A673 (cell line): ENCODE results near the gene MORN5. TPM values are rescaled to one million over a fixed set of nuclear protein-coding genes. Genes with fewer than 3 reads are reported as not detected.
A peak's percentile ranks its signal among the peaks of the same experiment; 100 is the strongest.

Experiments used
- BruUV-seq: library from RNA; stranded (reverse); fragments of 400-500 nt; replicated peaks from 2 replicates; lab custom pipeline; 2021; lab: Mats Ljungman, UMichigan
- CTCF ChIA-PET: fragments of 300-600 bp; sonication (Branson Sonifier 250); formaldehyde crosslinking; loops from one replicate; lab custom pipeline; 2022; ENCODE audit warnings: antibody characterized with exemption; lab: Charles Lee
- POLR2A ChIA-PET: fragments of 300-600 bp; sonication (Branson Sonifier 250); formaldehyde crosslinking; loops from one replicate; lab custom pipeline; 2022; ENCODE audit warnings: antibody characterized with exemption; ENCODE audit not compliant: low non-redundant PET; lab: Charles Lee
- DNase-seq: peaks from one replicate; pipeline ENCODE4 v3.0.0-alpha.2; 2015; ENCODE audit warnings: low spot score
- H3K27ac ChIP-seq: fragments of 200-600 bp; sonication (generic); 2 replicates; pipeline ENCODE4 v1.5.1; 2016; ENCODE audit warnings: mixed run types, low read depth, mild to moderate bottlenecking, mixed read lengths, antibody characterized with exemption, low read length; ENCODE audit not compliant: poor library complexity, severe bottlenecking
- H3K27me3 ChIP-seq: fragments of 200-600 bp; sonication (generic); replicated peaks from 2 replicates; pipeline ENCODE4 v1.6.1; 2017; ENCODE audit warnings: mixed run types, low read depth, mild to moderate bottlenecking, mixed read lengths, antibody characterized with exemption, low read length; ENCODE audit not compliant: insufficient read depth, poor library complexity
- H3K36me3 ChIP-seq: fragments of 200-600 bp; sonication (generic); 2 replicates; pipeline ENCODE4 v1.6.1; 2016; ENCODE audit warnings: mixed run types, mild to moderate bottlenecking, mixed read lengths, antibody characterized with exemption, low read length; ENCODE audit not compliant: insufficient read depth, poor library complexity, severe bottlenecking
- H3K4me1 ChIP-seq: fragments of 200-600 bp; sonication (generic); 2 replicates; pipeline ENCODE4 v1.6.1; 2017; ENCODE audit warnings: mixed run types, mild to moderate bottlenecking, mixed read lengths, antibody characterized with exemption, low read length; ENCODE audit not compliant: insufficient read depth, poor library complexity, severe bottlenecking
- H3K4me3 ChIP-seq: fragments of 200-600 bp; sonication (generic); 2 replicates; pipeline ENCODE4 v1.5.1; 2016; ENCODE audit warnings: low read depth, mixed run types, mild to moderate bottlenecking, mixed read lengths, low read length; ENCODE audit not compliant: poor library complexity, severe bottlenecking
- H3K9me3 ChIP-seq: fragments of 200-600 bp; sonication (generic); 2 replicates; pipeline ENCODE4 v1.6.1; 2016; ENCODE audit warnings: mixed run types, low read depth, mild to moderate bottlenecking, mixed read lengths, antibody characterized with exemption, low read length; ENCODE audit not compliant: poor library complexity, severe bottlenecking
- EZH2 ChIP-seq: fragments of 200-600 bp; sonication (generic); IDR thresholded peaks from 2 replicates; pipeline ENCODE4 v1.6.1; 2017; ENCODE audit warnings: borderline replicate concordance, low read depth, mild to moderate bottlenecking, mixed read lengths, antibody characterized with exemption, low read length; ENCODE audit not compliant: poor library complexity, severe bottlenecking
- intact Hi-C: fragments of 100-400 bp; cut with micrococcal nuclease; formaldehyde crosslinking; loops from one replicate; pipeline ENCODE4 v1.10.0; 2022; ENCODE audit not compliant: unreplicated experiment
- total RNA-seq: library from RNA; stranded (reverse); gene quantifications from 2 replicates; pipeline ENCODE4 v1.2.3, GENCODE V29; 2021
- TF ChIP-seq, protein P1 (sequence below): fragments of 300-800, 200-600 bp; sonication (generic); conservative IDR thresholded peaks from 2 replicates; pipeline ENCODE4 v1.5.1; 2017; ENCODE audit warnings: low read depth, mild to moderate bottlenecking, antibody characterized with exemption, low read length, moderate library complexity, mixed read lengths

Gene MORN5
- total RNA-seq, 1 experiment from 2014 or later = not detected

GRCh38 chr9:122212473-122213004 lies 52.8 kb downstream of the MORN5 start:
- DNase-seq = no peak
- TF ChIP-seq, protein P1, sequence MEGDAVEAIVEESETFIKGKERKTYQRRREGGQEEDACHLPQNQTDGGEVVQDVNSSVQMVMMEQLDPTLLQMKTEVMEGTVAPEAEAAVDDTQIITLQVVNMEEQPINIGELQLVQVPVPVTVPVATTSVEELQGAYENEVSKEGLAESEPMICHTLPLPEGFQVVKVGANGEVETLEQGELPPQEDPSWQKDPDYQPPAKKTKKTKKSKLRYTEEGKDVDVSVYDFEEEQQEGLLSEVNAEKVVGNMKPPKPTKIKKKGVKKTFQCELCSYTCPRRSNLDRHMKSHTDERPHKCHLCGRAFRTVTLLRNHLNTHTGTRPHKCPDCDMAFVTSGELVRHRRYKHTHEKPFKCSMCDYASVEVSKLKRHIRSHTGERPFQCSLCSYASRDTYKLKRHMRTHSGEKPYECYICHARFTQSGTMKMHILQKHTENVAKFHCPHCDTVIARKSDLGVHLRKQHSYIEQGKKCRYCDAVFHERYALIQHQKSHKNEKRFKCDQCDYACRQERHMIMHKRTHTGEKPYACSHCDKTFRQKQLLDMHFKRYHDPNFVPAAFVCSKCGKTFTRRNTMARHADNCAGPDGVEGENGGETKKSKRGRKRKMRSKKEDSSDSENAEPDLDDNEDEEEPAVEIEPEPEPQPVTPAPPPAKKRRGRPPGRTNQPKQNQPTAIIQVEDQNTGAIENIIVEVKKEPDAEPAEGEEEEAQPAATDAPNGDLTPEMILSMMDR = no peak
- TF ChIP-seq EZH2 = no peak
- Histone ChIP-seq H3K27ac (no peak overlapping the region), H3K4me1 (peaks cover 8% of the 10 kb centered on the region), H3K9me3 (no peaks in the 10 kb centered on the region), H3K27me3 (peaks cover 75% of the 10 kb centered on the region), H3K36me3 (no peaks in the 10 kb centered on the region), H3K4me3 (no peak overlapping the region)
- ChIA-PET CTCF (no interaction called here), POLR2A (no interaction called here)
- BruUV-seq = no TSS peak
- intact Hi-C loops = no loop called here

- TF ChIP-seq, protein P1 = no peak
- peak; percentile 72 for TF ChIP-seq EZH2
- intact Hi-C loops = no loop called here
- H3K27ac ChIP-seq = no peak overlapping the region
- DNase-seq = no peak
- CTCF ChIA-PET = no interaction called here
- no TSS peak for BruUV-seq
- no peak overlapping the region for H3K4me3 ChIP-seq
- no peaks in the 10 kb centered on the region for H3K36me3 ChIP-seq
- H3K4me1 ChIP-seq = peaks cover 8% of the 10 kb centered on the region
- POLR2A ChIA-PET = no interaction called here
- H3K27me3 ChIP-seq = peaks cover 79% of the 10 kb centered on the region
- H3K9me3 ChIP-seq = no peaks in the 10 kb centered on the region
These were observed 53.4 kb downstream of the MORN5 start for GRCh38 chr9:122213102-122213588.

DNA sequence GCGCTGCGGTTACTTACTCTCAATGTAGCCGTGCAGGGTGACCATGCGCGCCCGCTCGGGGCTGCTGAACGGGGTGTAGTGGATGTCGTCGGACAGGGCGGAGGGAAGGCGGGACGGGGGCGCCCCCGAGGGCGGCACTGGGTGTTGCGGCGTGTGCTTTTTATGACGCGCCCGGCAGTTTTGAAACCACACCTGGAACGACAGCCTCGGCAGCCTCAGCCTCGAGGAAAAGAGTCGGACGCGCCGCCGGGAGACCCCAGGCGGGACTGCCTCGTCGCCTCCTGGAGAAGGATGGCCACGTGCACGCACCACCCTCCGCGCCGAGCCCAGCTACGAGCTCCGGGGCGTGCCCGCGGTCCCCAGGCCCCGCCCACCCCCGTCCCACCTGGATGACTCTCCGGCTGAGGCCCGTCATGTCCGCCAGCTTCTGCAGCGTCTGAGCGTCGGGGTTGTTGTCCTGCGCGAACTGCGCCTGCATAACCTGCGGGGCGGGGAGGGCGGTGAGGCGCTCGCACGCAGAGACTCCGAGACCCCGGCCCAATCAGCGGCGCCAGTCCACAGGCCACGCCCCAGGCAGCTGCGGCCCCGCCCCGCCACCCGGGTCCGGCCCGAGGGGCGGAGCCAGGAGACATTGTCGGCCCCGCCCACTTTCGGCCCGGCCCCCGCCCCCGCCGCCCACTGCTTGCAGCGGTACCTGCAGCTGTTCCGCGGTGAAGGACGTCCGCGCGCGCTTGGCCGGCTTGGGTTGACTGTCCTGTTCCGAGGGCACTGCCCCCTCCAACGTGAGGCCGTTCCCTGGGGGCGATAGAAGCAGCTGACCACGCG lies 54.1 kb downstream of the MORN5 start:
- H3K9me3 ChIP-seq = no peaks in the 10 kb centered on the region
- peak; percentile 73 for DNase-seq
- intact Hi-C loops = no loop called here
- TF ChIP-seq EZH2 = peak; percentile 45
- TF ChIP-seq, protein P1 = no peak
- no TSS peak for BruUV-seq
- peak overlapping the region; percentile 28 for H3K4me3 ChIP-seq
- ChIA-PET POLR2A (no interaction called here), CTCF (interaction anchor here (0.8 kb wide), 1 partner anchor 89 kb away, joined by 3 read pairs; no protein-coding TSS in a partner anchor)
- peaks cover 85% of the 10 kb centered on the region for H3K27me3 ChIP-seq
- H3K27ac ChIP-seq = no peak overlapping the region
- no peaks in the 10 kb centered on the region for H3K36me3 ChIP-seq
- H3K4me1 ChIP-seq = peaks cover 8% of the 10 kb centered on the region
